ENCODE data around the gene CIITA. TPM values are rescaled to one million over a fixed set of nuclear protein-coding genes. Genes with fewer than 3 reads are reported as not detected.
"Not testable (repeated sequence)": the region's sequence is repeated elsewhere in the genome, so short reads cannot be mapped to it uniquely, and the experiment has no call there.

The CIITA gene
- total RNA-seq, 2 experiments from 2014 or later, result 1.4 to 1.5 TPM

GRCh38 chr16:10941127-10941933 lies 64.3 kb downstream of the CIITA start:
- DNase-seq, result peak; percentile 20
- Mint-ChIP-seq H3K27me3 (no peaks in the 10 kb centered on the region), H3K36me3 (peaks cover 24% of the 10 kb centered on the region), H3K27ac (peak overlapping the region; percentile 88), H3K9me3 (no peaks in the 10 kb centered on the region), H3K4me3 (peak overlapping the region; percentile 91), H3K4me1 (peaks cover 63% of the 10 kb centered on the region)

- not testable (repeated sequence) for DNase-seq
Measured at GRCh38 chr16:10941935-10942351, 64.9 kb downstream of the CIITA start.

GRCh38 chr16:10942352-10943063 lies 65.5 kb downstream of the CIITA start, which contains the start of gene DEXI:
Gene DEXI, minus strand, starts transcription at chr16:10942468. Its CDS starts 463 bp downstream, at chr16:10942005.
- peak within 1 kb of the TSS; percentile 88 for H3K27ac Mint-ChIP-seq
- H3K4me3 Mint-ChIP-seq, result peak within 1 kb of the TSS; percentile 91
- peaks cover 57% of the 10 kb centered on the region for H3K4me1 Mint-ChIP-seq
- H3K36me3 Mint-ChIP-seq, result peaks cover 24% of the 10 kb centered on the region
- H3K9me3 Mint-ChIP-seq, result no peaks in the 10 kb centered on the region
- no peaks in the 10 kb centered on the region for H3K27me3 Mint-ChIP-seq
- peak; percentile 98 for DNase-seq

More at GRCh38 chr16:10941935-10942351, 64.9 kb downstream of the CIITA start:
- not testable (repeated sequence) for H3K27me3 Mint-ChIP-seq, H3K27ac Mint-ChIP-seq, H3K9me3 Mint-ChIP-seq
- Mint-ChIP-seq H3K4me1 (peaks cover 58% of the 10 kb centered on the region), H3K4me3 (peak overlapping the region; percentile 91), H3K36me3 (peaks cover 24% of the 10 kb centered on the region)

- Mint-ChIP-seq H3K27ac (no peak overlapping the region), H3K36me3 (peaks cover 24% of the 10 kb centered on the region), H3K9me3 (no peaks in the 10 kb centered on the region), H3K4me3 (no peak overlapping the region), H3K4me1 (peaks cover 52% of the 10 kb centered on the region), H3K27me3 (no peaks in the 10 kb centered on the region)
- no peak for DNase-seq
Measured at GRCh38 chr16:10943064-10943353, 66.0 kb downstream of the CIITA start.

- peak; percentile 97 for DNase-seq
- Mint-ChIP-seq H3K36me3 (peaks cover 12% of the 10 kb centered on the region), H3K4me1 (peaks cover 46% of the 10 kb centered on the region), H3K27ac (peak within 1 kb of the TSS; percentile 77), H3K27me3 (no peaks in the 10 kb centered on the region), H3K4me3 (peak within 1 kb of the TSS; percentile 91), H3K9me3 (no peaks in the 10 kb centered on the region)
Measured at GRCh38 chr16:10944249-10945064, 67.5 kb downstream of the CIITA start, which contains the start of gene CLEC16A. Gene CLEC16A, plus strand, starts transcription at chr16:10944564. Its CDS starts 154 bp downstream, at chr16:10944718.

- peaks cover 46% of the 10 kb centered on the region for H3K4me1 Mint-ChIP-seq
- H3K4me3 Mint-ChIP-seq, result peak overlapping the region; percentile 91
- peak overlapping the region; percentile 77 for H3K27ac Mint-ChIP-seq
- peaks cover 6% of the 10 kb centered on the region for H3K36me3 Mint-ChIP-seq
- H3K27me3 Mint-ChIP-seq, result no peaks in the 10 kb centered on the region
- DNase-seq, result no peak
- no peaks in the 10 kb centered on the region for H3K9me3 Mint-ChIP-seq
Measured at GRCh38 chr16:10945065-10945787, 68.2 kb downstream of the CIITA start.

- H3K36me3 Mint-ChIP-seq, result no peaks in the 10 kb centered on the region
- no peak overlapping the region for H3K27ac Mint-ChIP-seq
- no peak for DNase-seq
- peaks cover 42% of the 10 kb centered on the region for H3K4me1 Mint-ChIP-seq
- H3K9me3 Mint-ChIP-seq, result no peaks in the 10 kb centered on the region
- no peaks in the 10 kb centered on the region for H3K27me3 Mint-ChIP-seq
- peak overlapping the region; percentile 91 for H3K4me3 Mint-ChIP-seq
Measured at GRCh38 chr16:10946308-10946707, 69.3 kb downstream of the CIITA start.

GRCh38 chr16:10947211-10947787 lies 70.3 kb downstream of the CIITA start:
- no peak for DNase-seq
- H3K36me3 Mint-ChIP-seq, result no peaks in the 10 kb centered on the region
- H3K27me3 Mint-ChIP-seq, result no peaks in the 10 kb centered on the region
- H3K4me1 Mint-ChIP-seq, result peaks cover 44% of the 10 kb centered on the region
- H3K27ac Mint-ChIP-seq, result peak overlapping the region; percentile 9
- no peak overlapping the region for H3K4me3 Mint-ChIP-seq
- H3K9me3 Mint-ChIP-seq, result no peaks in the 10 kb centered on the region

- Mint-ChIP-seq H3K27me3 (no peaks in the 10 kb centered on the region), H3K9me3 (no peaks in the 10 kb centered on the region), H3K4me3 (no peak overlapping the region), H3K27ac (peak overlapping the region; percentile 47), H3K36me3 (no peaks in the 10 kb centered on the region), H3K4me1 (peaks cover 42% of the 10 kb centered on the region)
- peak; percentile 42 for DNase-seq
Measured at GRCh38 chr16:10949424-10949970, 72.5 kb downstream of the CIITA start.

GRCh38 chr16:10950393-10950792 lies 73.4 kb downstream of the CIITA start:
- Mint-ChIP-seq H3K4me3 (no peak overlapping the region), H3K9me3 (no peaks in the 10 kb centered on the region), H3K27ac (no peak overlapping the region), H3K27me3 (no peaks in the 10 kb centered on the region), H3K36me3 (no peaks in the 10 kb centered on the region), H3K4me1 (peaks cover 43% of the 10 kb centered on the region)
- DNase-seq, result no peak

- H3K9me3 Mint-ChIP-seq, result no peaks in the 10 kb centered on the region
- no peak for DNase-seq
- no peak overlapping the region for H3K4me3 Mint-ChIP-seq
- H3K4me1 Mint-ChIP-seq, result peaks cover 40% of the 10 kb centered on the region
- H3K27ac Mint-ChIP-seq, result no peak overlapping the region
- no peaks in the 10 kb centered on the region for H3K36me3 Mint-ChIP-seq
- H3K27me3 Mint-ChIP-seq, result no peaks in the 10 kb centered on the region
Measured at GRCh38 chr16:10951026-10951425, 74.0 kb downstream of the CIITA start.

- Mint-ChIP-seq H3K36me3 (peaks cover 5% of the 10 kb centered on the region), H3K9me3 (no peaks in the 10 kb centered on the region), H3K4me3 (no peak overlapping the region), H3K4me1 (peaks cover 29% of the 10 kb centered on the region), H3K27ac (no peak overlapping the region), H3K27me3 (no peaks in the 10 kb centered on the region)
- DNase-seq, result no peak
Measured at GRCh38 chr16:10954903-10955302, 77.9 kb downstream of the CIITA start.

- Mint-ChIP-seq H3K27me3 (no peaks in the 10 kb centered on the region), H3K4me3 (no peak overlapping the region)
- no peak for DNase-seq
Measured at GRCh38 chr16:10957771-10958482, 80.9 kb downstream of the CIITA start.

More at GRCh38 chr16:10957771-10958482, 80.9 kb downstream of the CIITA start:
- H3K27ac Mint-ChIP-seq, result peak overlapping the region; percentile 54
- no peaks in the 10 kb centered on the region for H3K9me3 Mint-ChIP-seq
- H3K4me1 Mint-ChIP-seq, result peaks cover 23% of the 10 kb centered on the region
- H3K36me3 Mint-ChIP-seq, result peaks cover 8% of the 10 kb centered on the region
